Neural cell (in vitro differentiated cells): ENCODE results near the gene APOC4.

Experiments
- EZH2 ChIP-seq: fragments of 200-600, 300-800 bp; shearing (Covaris generic), sonication (generic); IDR thresholded peaks from 2 replicates; pipeline ENCODE4 v1.6.1; 2014; ENCODE audit warnings: antibody characterized with exemption, low read length, borderline replicate concordance, mild to moderate bottlenecking; ENCODE audit not compliant: insufficient read depth, poor library complexity, severe bottlenecking
- MXI1 ChIP-seq: fragments of 450-650 bp; conservative IDR thresholded peaks from 2 replicates; pipeline ENCODE4 v1.6.1; 2014; ENCODE audit warnings: antibody characterized with exemption, mild to moderate bottlenecking; ENCODE audit not compliant: poor library complexity, severe bottlenecking
- SMC3 ChIP-seq: fragments of 450-650 bp; conservative IDR thresholded peaks from 2 replicates; pipeline ENCODE4 v1.6.1; 2014; ENCODE audit warnings: antibody characterized with exemption, mild to moderate bottlenecking, moderate library complexity; ENCODE audit not compliant: poor library complexity
- TAF1 ChIP-seq: IDR thresholded peaks from 2 replicates; pipeline ENCODE4 v1.6.1; 2012; ENCODE audit warnings: low read depth
- TF ChIP-seq, protein P1 (sequence below): fragments of 450-650 bp; IDR thresholded peaks from 2 replicates; pipeline ENCODE4 v1.5.1; 2014; ENCODE audit warnings: antibody characterized with exemption, mild to moderate bottlenecking, moderate library complexity; ENCODE audit not compliant: poor library complexity, severe bottlenecking
- TF ChIP-seq, protein P2 (sequence below): IDR thresholded peaks from 2 replicates; pipeline ENCODE4 v1.6.1; 2012; ENCODE audit warnings: borderline replicate concordance

- TF ChIP-seq, protein P1, sequence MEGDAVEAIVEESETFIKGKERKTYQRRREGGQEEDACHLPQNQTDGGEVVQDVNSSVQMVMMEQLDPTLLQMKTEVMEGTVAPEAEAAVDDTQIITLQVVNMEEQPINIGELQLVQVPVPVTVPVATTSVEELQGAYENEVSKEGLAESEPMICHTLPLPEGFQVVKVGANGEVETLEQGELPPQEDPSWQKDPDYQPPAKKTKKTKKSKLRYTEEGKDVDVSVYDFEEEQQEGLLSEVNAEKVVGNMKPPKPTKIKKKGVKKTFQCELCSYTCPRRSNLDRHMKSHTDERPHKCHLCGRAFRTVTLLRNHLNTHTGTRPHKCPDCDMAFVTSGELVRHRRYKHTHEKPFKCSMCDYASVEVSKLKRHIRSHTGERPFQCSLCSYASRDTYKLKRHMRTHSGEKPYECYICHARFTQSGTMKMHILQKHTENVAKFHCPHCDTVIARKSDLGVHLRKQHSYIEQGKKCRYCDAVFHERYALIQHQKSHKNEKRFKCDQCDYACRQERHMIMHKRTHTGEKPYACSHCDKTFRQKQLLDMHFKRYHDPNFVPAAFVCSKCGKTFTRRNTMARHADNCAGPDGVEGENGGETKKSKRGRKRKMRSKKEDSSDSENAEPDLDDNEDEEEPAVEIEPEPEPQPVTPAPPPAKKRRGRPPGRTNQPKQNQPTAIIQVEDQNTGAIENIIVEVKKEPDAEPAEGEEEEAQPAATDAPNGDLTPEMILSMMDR: no peak
- no peak for TF ChIP-seq MXI1
- TF ChIP-seq EZH2: no peak
- TF ChIP-seq, protein P2, sequence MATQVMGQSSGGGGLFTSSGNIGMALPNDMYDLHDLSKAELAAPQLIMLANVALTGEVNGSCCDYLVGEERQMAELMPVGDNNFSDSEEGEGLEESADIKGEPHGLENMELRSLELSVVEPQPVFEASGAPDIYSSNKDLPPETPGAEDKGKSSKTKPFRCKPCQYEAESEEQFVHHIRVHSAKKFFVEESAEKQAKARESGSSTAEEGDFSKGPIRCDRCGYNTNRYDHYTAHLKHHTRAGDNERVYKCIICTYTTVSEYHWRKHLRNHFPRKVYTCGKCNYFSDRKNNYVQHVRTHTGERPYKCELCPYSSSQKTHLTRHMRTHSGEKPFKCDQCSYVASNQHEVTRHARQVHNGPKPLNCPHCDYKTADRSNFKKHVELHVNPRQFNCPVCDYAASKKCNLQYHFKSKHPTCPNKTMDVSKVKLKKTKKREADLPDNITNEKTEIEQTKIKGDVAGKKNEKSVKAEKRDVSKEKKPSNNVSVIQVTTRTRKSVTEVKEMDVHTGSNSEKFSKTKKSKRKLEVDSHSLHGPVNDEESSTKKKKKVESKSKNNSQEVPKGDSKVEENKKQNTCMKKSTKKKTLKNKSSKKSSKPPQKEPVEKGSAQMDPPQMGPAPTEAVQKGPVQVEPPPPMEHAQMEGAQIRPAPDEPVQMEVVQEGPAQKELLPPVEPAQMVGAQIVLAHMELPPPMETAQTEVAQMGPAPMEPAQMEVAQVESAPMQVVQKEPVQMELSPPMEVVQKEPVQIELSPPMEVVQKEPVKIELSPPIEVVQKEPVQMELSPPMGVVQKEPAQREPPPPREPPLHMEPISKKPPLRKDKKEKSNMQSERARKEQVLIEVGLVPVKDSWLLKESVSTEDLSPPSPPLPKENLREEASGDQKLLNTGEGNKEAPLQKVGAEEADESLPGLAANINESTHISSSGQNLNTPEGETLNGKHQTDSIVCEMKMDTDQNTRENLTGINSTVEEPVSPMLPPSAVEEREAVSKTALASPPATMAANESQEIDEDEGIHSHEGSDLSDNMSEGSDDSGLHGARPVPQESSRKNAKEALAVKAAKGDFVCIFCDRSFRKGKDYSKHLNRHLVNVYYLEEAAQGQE: no peak
- TF ChIP-seq TAF1: no peak
- no peak for TF ChIP-seq SMC3
Measured at GRCh38 chr19:44927746-44928145, 14.3 kb upstream of the APOC4 start.
